HepG2 (cell line): ENCODE measurements around the gene ACSS3. TPM values are rescaled to one million over a fixed set of nuclear protein-coding genes. Genes with fewer than 3 reads are reported as not detected.

ENCODE experiments used
- ATAC-seq: fragments of 200-7000 bp; cut with Tn5 transposase; 3 replicates; pipeline ENCODE4 v1.9.1; 2020; ENCODE audit warnings: mild to moderate bottlenecking, moderate library complexity
- BruUV-seq: library from RNA; stranded (reverse); fragments of 400-500 nt; replicated peaks from 2 replicates; lab custom pipeline; 2021; lab: Mats Ljungman, UMichigan
- CTCF ChIA-PET: fragments of 300-600 bp; formaldehyde crosslinking; extraction: SDS; loops from one replicate; lab custom pipeline; 2021; ENCODE audit warnings: low total read pairs, inconsistent platforms, low intra/inter-chr PET ratio; lab: Yijun Ruan, JAX
- POLR2A ChIA-PET: fragments of 350-600 bp; sonication (Branson Sonifier 250); formaldehyde crosslinking; loops from one replicate; lab custom pipeline; 2020; ENCODE audit warnings: antibody characterized with exemption, inconsistent platforms; lab: Yijun Ruan, JAX
- DNase-seq: peaks from one replicate; pipeline ENCODE4 v3.0.0-alpha.2; 2015; ENCODE audit warnings: low spot score
- FAIRE-seq: peaks from 3 replicates; lab custom pipeline; 2011; peaks lifted over from hg19 to GRCh38; lab: Jason Lieb, UNC
- H2AFZ ChIP-seq: one replicate; pipeline ENCODE4 v1.6.1; 2011; ENCODE audit warnings: low read length, inconsistent platforms
- H3K27ac ChIP-seq: fragments of 300-600 bp; 3 replicates; pipeline ENCODE4 v1.8.0; 2011; ENCODE audit warnings: mixed run types, mild to moderate bottlenecking, mixed read lengths, low read length, inconsistent platforms; ENCODE audit not compliant: insufficient read depth; ENCODE audit errors: extremely low read length
- H3K27me3 ChIP-seq, 2 experiments: fragments of 200-600 bp in 1 of 2; 2 replicates in 1 of 2; 3 replicates in 1 of 2; pipeline versions ENCODE4 v1.6.0 to v1.8.0; 2011; ENCODE audit warnings: low read length in 2 of 2, mild to moderate bottlenecking in 2 of 2, moderate library complexity in 2 of 2, inconsistent platforms in 1 of 2; ENCODE audit not compliant: insufficient read depth in 2 of 2, control insufficient read depth in 1 of 2
- H3K36me3 ChIP-seq, 2 experiments: fragments of 200-600 bp in 1 of 2; replicated peaks in 1 of 2; 2 replicates in 1 of 2; 3 replicates in 1 of 2; pipeline versions ENCODE4 v1.5.1 to v1.8.0; 2011; ENCODE audit warnings: low read length in 2 of 2, inconsistent platforms in 1 of 2; ENCODE audit not compliant: insufficient read depth in 2 of 2, control insufficient read depth in 1 of 2
- H3K4me1 ChIP-seq: 2 replicates; pipeline ENCODE4 v1.5.1; 2012; ENCODE audit warnings: low read length, inconsistent platforms; ENCODE audit not compliant: insufficient read depth
- H3K4me2 ChIP-seq: 2 replicates; pipeline ENCODE4 v1.6.0; 2011; ENCODE audit warnings: low read depth, low read length, inconsistent platforms
- H3K4me3 ChIP-seq, 3 experiments: fragments of 200-600 bp in 1 of 3; sonication (generic), shearing (Covaris generic) in 1 of 3; replicated peaks in 1 of 3; 2 replicates each; pipeline ENCODE4 v1.5.1; 2011 to 2016; ENCODE audit warnings: low read length in 3 of 3, inconsistent platforms in 2 of 3, low read depth in 2 of 3, mild to moderate bottlenecking in 2 of 3, control low read depth in 1 of 3, mixed read lengths in 1 of 3; ENCODE audit not compliant: insufficient read depth in 1 of 3
- H3K79me2 ChIP-seq: one replicate; pipeline ENCODE4 v1.6.1; 2011; ENCODE audit warnings: low read length, inconsistent platforms; ENCODE audit not compliant: insufficient read depth
- H3K9ac ChIP-seq: 2 replicates; pipeline ENCODE4 v1.6.0; 2011; ENCODE audit warnings: mild to moderate bottlenecking, low read depth, low read length, inconsistent platforms; ENCODE audit not compliant: insufficient read depth
- H3K9me3 ChIP-seq: 2 replicates; pipeline ENCODE4 v1.5.1; 2012; ENCODE audit warnings: mild to moderate bottlenecking, low read length
- H4K20me1 ChIP-seq: 2 replicates; pipeline ENCODE4 v1.6.0; 2011; ENCODE audit warnings: inconsistent platforms, mild to moderate bottlenecking, low read length, moderate library complexity; ENCODE audit not compliant: insufficient read depth
- CC2D1A ChIP-seq: sonication (generic); formaldehyde crosslinking; IDR thresholded peaks from 2 replicates; pipeline ENCODE4 v1.8.1; 2023; ENCODE audit warnings: mild to moderate bottlenecking, missing genetic modification reagents
- DPF2 ChIP-seq: sonication (generic); formaldehyde crosslinking; IDR thresholded peaks from 2 replicates; pipeline ENCODE4 v1.4.0; 2020; ENCODE audit warnings: mild to moderate bottlenecking, low read depth, missing genetic modification reagents, borderline replicate concordance
- IKZF4 ChIP-seq: sonication (generic); formaldehyde crosslinking; IDR thresholded peaks from 2 replicates; pipeline ENCODE4 v1.5.1; 2020; ENCODE audit warnings: borderline replicate concordance, mild to moderate bottlenecking, low read depth, missing genetic modification reagents; ENCODE audit errors: not compliant biosample characterization
- KDM6A ChIP-seq: IDR thresholded peaks from 2 replicates; pipeline ENCODE4 v1.6.1; 2016; ENCODE audit warnings: low read depth
- SRSF1 ChIP-seq: fragments of 200-400 bp; formaldehyde crosslinking; optimal IDR thresholded peaks from 2 replicates; pipeline ENCODE3; 2017; ENCODE audit warnings: mild to moderate bottlenecking, low read depth, low read length, moderate library complexity
- ZNF44 ChIP-seq: sonication (generic); formaldehyde crosslinking; IDR thresholded peaks from 2 replicates; pipeline ENCODE4 v1.5.1; 2020; ENCODE audit warnings: mild to moderate bottlenecking, missing genetic modification reagents
- ZNF850 ChIP-seq: sonication (generic); formaldehyde crosslinking; conservative IDR thresholded peaks from 2 replicates; pipeline ENCODE4 v1.9.0; 2021; ENCODE audit warnings: mild to moderate bottlenecking, missing genetic modification reagents
- WGBS: methylation state at CpG from one replicate; pipeline ENCODE4 v1.1.6; 2017; ENCODE audit warnings: low lambda C conversion rate; 5-methylcytosine and 5-hydroxymethylcytosine counted together
- in situ Hi-C: cut with HindIII; loops from 2 replicates; pipeline ENCODE4 v1.10.0; 2017; ENCODE audit warnings: low pct_unique_long_range_greater_than_20kb; ENCODE audit not compliant: extremely low pct_ligation_motif_present
- intact Hi-C: fragments of 100-400 bp; cut with micrococcal nuclease; formaldehyde crosslinking; loops from one replicate; pipeline ENCODE4 v1.10.0; 2022; ENCODE audit not compliant: unreplicated experiment
- polyA plus RNA-seq, 8 experiments: library from polyadenylated mRNA; depleted of rRNA in 3 of 8; stranded (reverse) in 7 of 8; unstranded in 1 of 8; fragments of >200 nt; fragmentation: Illumina TruSeq in 4 of 8; extraction: Trizol in 4 of 8; gene quantifications; 2 replicates each; pipeline versions ENCODE4 v1.2.1 to v1.2.3, GENCODE V29; 2011 to 2016; ENCODE audit warnings: low read depth in 4 of 8, missing spikeins in 1 of 8, mixed read lengths in 1 of 8; ENCODE audit not compliant: insufficient read depth in 1 of 8
- total RNA-seq, 5 experiments: library from RNA; depleted of rRNA; stranded (reverse); fragments of >200 nt; fragmentation: Illumina TruSeq; extraction: Trizol; gene quantifications; 2 replicates each; pipeline ENCODE4 v1.2.3, GENCODE V29; 2016; ENCODE audit warnings: low read depth in 1 of 5
- TF ChIP-seq, protein P1 (sequence below): sonication (generic); formaldehyde crosslinking; IDR thresholded peaks from 2 replicates; pipeline ENCODE4 v1.4.0; 2020; ENCODE audit warnings: missing genetic modification reagents
- TF ChIP-seq, protein P2 (sequence below): IDR thresholded peaks from 2 replicates; pipeline ENCODE4 v1.6.1; 2016; ENCODE audit warnings: mild to moderate bottlenecking
- TF ChIP-seq, protein P3 (sequence below): sonication (generic); formaldehyde crosslinking; IDR thresholded peaks from 2 replicates; pipeline ENCODE4 v1.5.0; 2020; ENCODE audit warnings: mild to moderate bottlenecking, missing genetic modification reagents, borderline replicate concordance

Gene ACSS3
- total and polyA plus RNA-seq, 2 of the 13 experiments (the other 11 are each of a cell fraction or from before 2014, with no cell fraction given): 79.5 to 86.3 TPM

DNA sequence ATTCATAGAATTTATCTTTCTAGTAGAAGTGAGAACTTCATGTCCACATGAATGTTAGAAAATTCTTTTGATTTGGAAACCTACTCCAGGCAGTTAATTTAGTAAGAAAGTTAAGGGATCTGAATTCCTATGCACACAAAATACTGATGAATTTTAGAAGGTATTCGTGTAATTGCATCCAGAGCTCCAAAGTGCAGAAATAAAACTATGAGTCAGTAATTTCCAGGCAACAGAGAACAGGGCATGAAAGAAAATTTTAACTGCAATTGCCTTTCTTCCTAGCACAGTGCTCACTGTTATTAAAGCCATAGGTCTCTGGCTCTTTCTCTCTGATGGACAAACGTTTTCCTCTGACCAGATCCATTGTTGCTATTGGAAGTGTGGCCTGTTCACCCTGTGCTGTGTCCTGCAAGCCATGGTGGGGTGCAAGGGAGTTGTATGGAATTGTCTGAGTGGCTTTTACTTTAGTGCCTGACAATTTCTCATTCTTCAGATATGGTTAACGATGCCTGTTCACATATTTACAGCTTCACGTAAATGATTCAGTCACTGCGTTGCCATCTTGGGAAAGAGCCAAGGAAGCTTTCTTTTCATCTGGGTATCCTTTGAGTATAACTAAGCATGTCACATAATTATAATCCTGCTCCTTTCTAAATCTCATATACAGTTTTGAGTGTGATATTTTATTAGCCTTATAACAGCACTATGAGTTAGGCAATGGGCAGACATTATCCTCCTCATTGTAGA is 145.1 kb downstream of the ACSS3 start:
- CTCF ChIA-PET: no interaction called here
- POLR2A ChIA-PET: no interaction called here
- no peak for TF ChIP-seq ZNF44
- TF ChIP-seq, protein P1, sequence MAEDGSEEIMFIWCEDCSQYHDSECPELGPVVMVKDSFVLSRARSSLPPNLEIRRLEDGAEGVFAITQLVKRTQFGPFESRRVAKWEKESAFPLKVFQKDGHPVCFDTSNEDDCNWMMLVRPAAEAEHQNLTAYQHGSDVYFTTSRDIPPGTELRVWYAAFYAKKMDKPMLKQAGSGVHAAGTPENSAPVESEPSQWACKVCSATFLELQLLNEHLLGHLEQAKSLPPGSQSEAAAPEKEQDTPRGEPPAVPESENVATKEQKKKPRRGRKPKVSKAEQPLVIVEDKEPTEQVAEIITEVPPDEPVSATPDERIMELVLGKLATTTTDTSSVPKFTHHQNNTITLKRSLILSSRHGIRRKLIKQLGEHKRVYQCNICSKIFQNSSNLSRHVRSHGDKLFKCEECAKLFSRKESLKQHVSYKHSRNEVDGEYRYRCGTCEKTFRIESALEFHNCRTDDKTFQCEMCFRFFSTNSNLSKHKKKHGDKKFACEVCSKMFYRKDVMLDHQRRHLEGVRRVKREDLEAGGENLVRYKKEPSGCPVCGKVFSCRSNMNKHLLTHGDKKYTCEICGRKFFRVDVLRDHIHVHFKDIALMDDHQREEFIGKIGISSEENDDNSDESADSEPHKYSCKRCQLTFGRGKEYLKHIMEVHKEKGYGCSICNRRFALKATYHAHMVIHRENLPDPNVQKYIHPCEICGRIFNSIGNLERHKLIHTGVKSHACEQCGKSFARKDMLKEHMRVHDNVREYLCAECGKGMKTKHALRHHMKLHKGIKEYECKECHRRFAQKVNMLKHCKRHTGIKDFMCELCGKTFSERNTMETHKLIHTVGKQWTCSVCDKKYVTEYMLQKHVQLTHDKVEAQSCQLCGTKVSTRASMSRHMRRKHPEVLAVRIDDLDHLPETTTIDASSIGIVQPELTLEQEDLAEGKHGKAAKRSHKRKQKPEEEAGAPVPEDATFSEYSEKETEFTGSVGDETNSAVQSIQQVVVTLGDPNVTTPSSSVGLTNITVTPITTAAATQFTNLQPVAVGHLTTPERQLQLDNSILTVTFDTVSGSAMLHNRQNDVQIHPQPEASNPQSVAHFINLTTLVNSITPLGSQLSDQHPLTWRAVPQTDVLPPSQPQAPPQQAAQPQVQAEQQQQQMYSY: no peak
- H4K20me1 ChIP-seq: no peaks in the 10 kb centered on the region
- H3K4me3 ChIP-seq: no peak overlapping the region
- no peaks in the 10 kb centered on the region for H3K4me1 ChIP-seq
- no TSS peak for BruUV-seq
- H2AFZ ChIP-seq: no peak overlapping the region
- H3K9ac ChIP-seq: no peak overlapping the region
- in situ Hi-C loops (no loop called here), intact Hi-C loops (no loop called here)
- H3K27ac ChIP-seq: no peak overlapping the region
- FAIRE-seq (no peak), ATAC-seq (no peak), DNase-seq (no peak)
- H3K79me2 ChIP-seq: no peaks in the 10 kb centered on the region
- H3K9me3 ChIP-seq: no peaks in the 10 kb centered on the region
- H3K36me3 ChIP-seq: peaks cover 6 to 50% of the 10 kb centered on the region in 2 experiments
- H3K4me2 ChIP-seq: no peak overlapping the region
- 89% methylated on average over 5 of the region's 5 CpGs for WGBS
- H3K27me3 ChIP-seq: no peaks in the 10 kb centered on the region

DNA sequence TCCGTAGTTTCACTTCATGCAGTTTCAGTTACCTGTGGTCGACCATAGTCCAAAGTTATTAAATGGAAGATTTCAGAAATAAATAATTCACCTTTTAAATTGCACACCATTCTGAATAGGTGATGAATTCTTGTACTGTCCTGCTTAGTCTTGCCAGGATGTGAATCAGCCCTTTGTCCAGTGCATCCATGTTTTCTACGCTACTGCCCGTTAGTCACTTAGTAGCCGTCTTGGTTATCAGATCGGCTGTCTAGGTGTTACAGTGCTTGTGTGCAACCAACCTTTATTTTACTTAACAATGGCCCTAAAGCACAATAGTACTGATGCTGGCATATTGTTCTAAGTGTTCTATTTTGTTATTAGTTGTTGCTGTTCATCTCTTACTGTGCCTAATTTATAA is 146.7 kb downstream of the ACSS3 start:
- Histone ChIP-seq H4K20me1 (no peaks in the 10 kb centered on the region), H3K27ac (no peak overlapping the region), H3K9me3 (no peaks in the 10 kb centered on the region), H3K9ac (no peak overlapping the region), H3K4me2 (no peak overlapping the region), H2AFZ (no peak overlapping the region), H3K4me3 (no peak overlapping the region), H3K4me1 (no peaks in the 10 kb centered on the region), H3K79me2 (no peaks in the 10 kb centered on the region), H3K36me3 (peaks cover 8 to 42% of the 10 kb centered on the region in 2 experiments), H3K27me3 (no peaks in the 10 kb centered on the region)
- FAIRE-seq (no peak), DNase-seq (no peak), ATAC-seq (no peak)
- in situ Hi-C loops: no loop called here
- intact Hi-C loops: no loop called here
- no TSS peak for BruUV-seq
- WGBS: 97% methylated on average over 6 of the region's 6 CpGs
- CTCF ChIA-PET: no interaction called here
- POLR2A ChIA-PET: interaction anchor here (0.6 kb wide), 1 partner anchor 293 kb away, joined by 4 read pairs; no protein-coding TSS in a partner anchor
- TF ChIP-seq CC2D1A (CRISPR knock-in tag): no peak
- no peak for TF ChIP-seq KDM6A (CRISPR knock-in tag)
- no peak for TF ChIP-seq DPF2 (CRISPR knock-in tag)
- TF ChIP-seq, protein P2, sequence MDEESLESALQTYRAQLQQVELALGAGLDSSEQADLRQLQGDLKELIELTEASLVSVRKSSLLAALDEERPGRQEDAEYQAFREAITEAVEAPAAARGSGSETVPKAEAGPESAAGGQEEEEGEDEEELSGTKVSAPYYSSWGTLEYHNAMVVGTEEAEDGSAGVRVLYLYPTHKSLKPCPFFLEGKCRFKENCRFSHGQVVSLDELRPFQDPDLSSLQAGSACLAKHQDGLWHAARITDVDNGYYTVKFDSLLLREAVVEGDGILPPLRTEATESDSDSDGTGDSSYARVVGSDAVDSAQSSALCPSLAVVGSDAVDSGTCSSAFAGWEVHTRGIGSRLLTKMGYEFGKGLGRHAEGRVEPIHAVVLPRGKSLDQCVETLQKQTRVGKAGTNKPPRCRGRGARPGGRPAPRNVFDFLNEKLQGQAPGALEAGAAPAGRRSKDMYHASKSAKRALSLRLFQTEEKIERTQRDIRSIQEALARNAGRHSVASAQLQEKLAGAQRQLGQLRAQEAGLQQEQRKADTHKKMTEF (CRISPR knock-in tag): no peak
- no peak for TF ChIP-seq IKZF4
- no peak for TF ChIP-seq ZNF850
- TF ChIP-seq, protein P3, sequence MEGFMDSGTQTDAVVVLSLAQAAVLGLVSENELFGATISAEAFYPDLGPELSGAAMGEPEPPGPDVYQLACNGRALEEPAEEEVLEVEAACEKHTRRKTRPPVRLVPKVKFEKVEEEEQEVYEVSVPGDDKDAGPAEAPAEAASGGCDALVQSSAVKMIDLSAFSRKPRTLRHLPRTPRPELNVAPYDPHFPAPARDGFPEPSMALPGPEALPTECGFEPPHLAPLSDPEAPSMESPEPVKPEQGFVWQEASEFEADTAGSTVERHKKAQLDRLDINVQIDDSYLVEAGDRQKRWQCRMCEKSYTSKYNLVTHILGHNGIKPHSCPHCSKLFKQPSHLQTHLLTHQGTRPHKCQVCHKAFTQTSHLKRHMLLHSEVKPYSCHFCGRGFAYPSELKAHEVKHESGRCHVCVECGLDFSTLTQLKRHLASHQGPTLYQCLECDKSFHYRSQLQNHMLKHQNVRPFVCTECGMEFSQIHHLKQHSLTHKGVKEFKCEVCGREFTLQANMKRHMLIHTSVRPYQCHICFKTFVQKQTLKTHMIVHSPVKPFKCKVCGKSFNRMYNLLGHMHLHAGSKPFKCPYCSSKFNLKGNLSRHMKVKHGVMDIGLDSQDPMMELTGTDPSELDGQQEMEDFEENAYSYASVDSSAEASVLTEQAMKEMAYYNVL (CRISPR knock-in tag): no peak
- TF ChIP-seq SRSF1: no peak
